ENCODE data around the gene TTLL10.
"Not testable (repeated sequence)": the region's sequence is repeated elsewhere in the genome, so short reads cannot be mapped to it uniquely, and the experiment has no call there.

GRCh38 chr1:1195726-1196125 lies 22.0 kb downstream of the TTLL10 start:
- TF ChIP-seq POLR2AphosphoS5 (IDR thresholded peaks at IDR 0.05; ENCODE audit: insufficient read depth in 1 of 2, low read depth in 1 of 2); CTCF (IDR thresholded peaks at IDR 0.05): not testable (repeated sequence)

All from vagina (tissue), 2 donors.